ENCODE data around the gene CACNG7. TPM values are rescaled to one million over a fixed set of nuclear protein-coding genes. Genes with fewer than 3 reads are reported as not detected.

Gene CACNG7
- total and polyA plus RNA-seq, 8 donors, result 0.05 TPM; not detected in 7

GRCh38 chr19:53906211-53907192 is 2.6 kb upstream of the CACNG7 start:
- H3K27ac ChIP-seq, result no peak overlapping the region
- peaks cover 9 to 40% (median 25%) of the 10 kb centered on the region in 4 donors for H3K4me1 ChIP-seq
- no peaks in the 10 kb centered on the region for H3K36me3 ChIP-seq
- no peak overlapping the region for H3K4me3 ChIP-seq
- TF ChIP-seq POLR2A (IDR thresholded peaks at IDR 0.05) (no peak), CTCF (IDR thresholded peaks at IDR 0.05) (peak in 5 of 7 experiments; percentile 42 to 90 (median 84))
- DNase-seq, result peak; percentile 44 to 66
- 11 to 18% (median 14%) methylated on average over 27 to 48 of the region's 48 CpGs for WGBS, 5 donors
- no peaks in the 10 kb centered on the region for H3K9me3 ChIP-seq
- peaks cover 20 to 98% (median 61%) of the 10 kb centered on the region in 3 donors for H3K27me3 ChIP-seq
- intact Hi-C loops (cut with DNase I; ENCODE audit: low total_unique reads), result loop anchor here (10.0 kb wide), 1 partner anchor 118 kb away; no protein-coding TSS in a partner anchor

- intact Hi-C loops (cut with DNase I; ENCODE audit: low total_unique reads), result loop anchor here (10.0 kb wide), 1 partner anchor 118 kb away; no protein-coding TSS in a partner anchor
- Histone ChIP-seq H3K9me3 (no peaks in the 10 kb centered on the region), H3K27ac (no peak overlapping the region), H3K36me3 (no peaks in the 10 kb centered on the region), H3K4me1 (peaks cover 9 to 40% (median 25%) of the 10 kb centered on the region in 4 donors), H3K27me3 (peaks cover 20 to 98% (median 68%) of the 10 kb centered on the region in 3 donors), H3K4me3 (no peak overlapping the region)
- DNase-seq, result no peak
- TF ChIP-seq EP300 (IDR thresholded peaks at IDR 0.05), result no peak
- no peak for TF ChIP-seq POLR2A (IDR thresholded peaks at IDR 0.05)
- TF ChIP-seq POLR2AphosphoS5 (IDR thresholded peaks at IDR 0.05), result no peak
- TF ChIP-seq CTCF (IDR thresholded peaks at IDR 0.05), result no peak
- 24 to 34% (median 26%) methylated on average over 14 of the region's 14 CpGs for WGBS, 5 donors
Measured at GRCh38 chr19:53907193-53907581, 1.9 kb upstream of the CACNG7 start.

GRCh38 chr19:53907690-53908089 is 1.4 kb upstream of the CACNG7 start:
- intact Hi-C loops (cut with DNase I; ENCODE audit: low total_unique reads), result loop anchor here (10.0 kb wide), 1 partner anchor 117 kb away; no protein-coding TSS in a partner anchor
- H3K36me3 ChIP-seq, result no peaks in the 10 kb centered on the region
- H3K4me1 ChIP-seq, result peaks cover 9 to 40% (median 25%) of the 10 kb centered on the region in 4 donors
- no peak for DNase-seq
- no peaks in the 10 kb centered on the region for H3K9me3 ChIP-seq
- H3K4me3 ChIP-seq, result peak overlapping the region in 1 of 4 donors; percentile 10
- H3K27me3 ChIP-seq, result peaks cover 20 to 98% (median 73%) of the 10 kb centered on the region in 3 donors
- WGBS, 5 donors, result 11 to 24% (median 19%) methylated on average over 15 to 17 of the region's 17 CpGs
- H3K27ac ChIP-seq, result no peak overlapping the region
- no peak for TF ChIP-seq POLR2A (IDR thresholded peaks at IDR 0.05)
- no peak for TF ChIP-seq POLR2AphosphoS5 (IDR thresholded peaks at IDR 0.05)
- no peak for TF ChIP-seq CTCF (IDR thresholded peaks at IDR 0.05)
- no peak for TF ChIP-seq EP300 (IDR thresholded peaks at IDR 0.05)

- Histone ChIP-seq H3K27ac (no peak overlapping the region), H3K27me3 (peaks cover 20 to 98% (median 78%) of the 10 kb centered on the region in 3 donors), H3K4me3 (peak overlapping the region in 3 of 4 donors; percentile 10 to 11 (median 10)), H3K4me1 (peaks cover 9 to 40% (median 25%) of the 10 kb centered on the region in 4 donors), H3K36me3 (no peaks in the 10 kb centered on the region), H3K9me3 (no peaks in the 10 kb centered on the region)
- TF ChIP-seq POLR2AphosphoS5 (IDR thresholded peaks at IDR 0.05), result no peak
- no peak for TF ChIP-seq CTCF (IDR thresholded peaks at IDR 0.05)
- TF ChIP-seq EP300 (IDR thresholded peaks at IDR 0.05), result no peak
- no peak for TF ChIP-seq POLR2A (IDR thresholded peaks at IDR 0.05)
- peak; percentile 33 to 72 for DNase-seq
- intact Hi-C loops (cut with DNase I; ENCODE audit: low total_unique reads), result loop anchor here (10.0 kb wide), 1 partner anchor 116 kb away; no protein-coding TSS in a partner anchor
- WGBS, 5 donors, result 2 to 4% (median 3%) methylated on average over 19 to 51 of the region's 51 CpGs
Measured at GRCh38 chr19:53908106-53908934, 758 bp upstream of the CACNG7 start.
